Measurements from ENCODE around the gene SHKBP1.
"Not testable (repeated sequence)": the region's sequence is repeated elsewhere in the genome, so short reads cannot be mapped to it uniquely, and the experiment has no call there.

Gene SHKBP1

DNA sequence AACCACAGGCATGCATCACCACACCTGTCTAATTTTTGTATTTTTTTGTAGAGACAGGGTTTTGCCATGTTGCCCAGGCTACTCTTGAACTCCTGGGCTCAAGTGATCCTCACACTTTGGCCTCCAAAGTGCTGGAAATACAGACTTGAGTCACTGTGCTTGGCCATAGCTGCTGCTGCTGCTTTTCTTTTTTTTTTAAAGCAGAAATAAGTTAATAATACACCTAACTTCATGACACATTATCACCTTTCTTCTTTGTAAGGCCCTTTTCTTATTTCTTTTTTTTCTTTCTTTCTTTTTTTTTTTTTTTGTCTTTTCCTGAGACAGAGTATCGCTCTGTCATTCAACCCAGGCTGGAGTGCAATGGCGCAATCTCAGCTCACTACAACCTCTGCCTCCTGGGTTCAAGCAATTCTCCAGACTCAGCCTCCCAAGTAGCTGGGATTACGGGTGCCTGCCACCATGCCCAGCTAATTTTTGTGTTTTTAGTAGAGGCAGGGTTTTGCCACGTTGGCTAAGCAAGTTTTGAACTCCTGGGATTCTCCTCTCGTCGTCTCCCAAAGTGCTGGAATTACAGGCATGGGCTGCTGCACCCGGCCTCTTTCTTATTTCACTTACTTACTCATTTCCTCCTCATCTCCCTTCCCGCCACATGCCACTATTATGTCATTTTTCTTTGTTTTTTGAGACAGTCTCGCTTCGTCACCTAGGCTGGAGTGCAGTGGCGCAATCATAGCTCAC, 8.7 kb downstream of the SHKBP1 start:
- peak; percentile 3 to 21 for DNase-seq

DNA sequence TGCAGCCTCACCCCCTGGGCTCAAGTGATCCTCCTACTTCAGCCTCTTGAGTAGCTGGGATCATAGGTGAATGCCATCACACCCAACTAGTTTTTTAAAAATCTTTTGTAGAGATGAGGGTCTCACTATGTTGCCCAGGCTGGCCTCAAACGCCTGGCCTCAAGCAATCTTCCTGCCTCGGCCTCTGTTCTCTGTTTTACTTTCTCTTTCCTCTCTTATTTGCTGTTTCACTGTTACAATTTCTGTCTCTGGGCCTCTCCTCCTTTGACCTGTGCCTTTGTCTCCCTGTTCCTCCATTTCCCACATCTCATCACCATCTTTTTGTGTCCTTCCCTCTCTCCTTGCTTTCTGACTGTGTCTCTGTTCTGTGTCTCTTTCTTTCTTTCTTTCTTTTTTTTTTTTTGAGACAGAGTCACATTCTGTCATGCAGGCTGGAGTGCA, 9.3 kb downstream of the SHKBP1 start:
- DNase-seq = no peak

DNA sequence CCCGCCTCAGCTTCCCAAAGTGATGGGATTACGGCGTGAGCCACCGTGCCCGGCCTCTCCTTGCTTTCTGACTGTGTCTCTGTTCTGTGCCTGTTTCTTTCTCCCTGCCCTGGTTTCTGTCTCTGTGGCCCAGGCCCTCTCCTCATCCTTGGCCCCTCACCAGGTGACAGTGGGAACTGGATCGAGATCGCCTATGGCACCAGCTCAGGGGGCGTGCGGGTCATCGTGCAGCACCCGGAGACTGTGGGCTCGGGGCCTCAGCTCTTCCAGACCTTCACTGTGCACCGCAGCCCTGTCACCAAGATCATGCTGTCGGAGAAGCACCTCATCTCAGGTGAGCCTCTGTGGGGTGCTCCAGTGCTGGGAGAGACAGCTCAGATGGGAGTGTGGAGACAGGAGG, 9.9 kb downstream of the SHKBP1 start:
- no peak for DNase-seq

DNA sequence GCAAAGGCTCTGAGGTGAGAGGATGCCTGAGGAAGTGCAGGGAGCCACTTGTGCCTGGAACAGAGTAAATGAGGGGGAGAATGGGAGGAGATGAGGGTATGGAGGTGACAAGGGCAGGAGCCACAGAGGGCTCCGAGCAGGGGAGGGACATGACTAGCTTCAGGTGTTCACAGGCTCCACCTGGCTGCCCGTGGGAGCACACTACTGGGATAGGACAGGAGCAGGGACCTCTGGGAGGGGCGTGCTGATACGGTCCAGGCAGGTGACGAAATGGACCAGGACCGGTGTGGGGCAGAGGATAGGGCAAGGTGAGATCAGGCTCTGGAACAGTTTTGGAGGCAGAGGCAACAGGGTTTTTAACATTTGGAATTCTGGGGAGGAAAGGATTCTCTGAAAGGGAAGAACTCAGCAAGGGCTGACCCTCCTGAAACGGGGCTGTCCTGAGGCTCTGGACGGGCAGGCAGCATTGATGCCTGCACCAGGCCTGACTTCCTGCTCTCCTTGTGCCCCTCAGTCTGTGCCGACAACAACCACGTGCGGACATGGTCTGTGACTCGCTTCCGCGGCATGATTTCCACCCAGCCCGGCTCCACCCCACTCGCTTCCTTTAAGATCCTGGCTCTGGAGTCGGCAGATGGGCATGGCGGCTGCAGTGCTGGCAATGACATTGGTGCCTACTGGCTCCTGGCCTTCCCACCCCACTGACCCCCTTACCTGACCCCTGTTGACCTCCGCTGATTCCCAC, 11.6 kb downstream of the SHKBP1 start:
- DNase-seq = no peak

DNA sequence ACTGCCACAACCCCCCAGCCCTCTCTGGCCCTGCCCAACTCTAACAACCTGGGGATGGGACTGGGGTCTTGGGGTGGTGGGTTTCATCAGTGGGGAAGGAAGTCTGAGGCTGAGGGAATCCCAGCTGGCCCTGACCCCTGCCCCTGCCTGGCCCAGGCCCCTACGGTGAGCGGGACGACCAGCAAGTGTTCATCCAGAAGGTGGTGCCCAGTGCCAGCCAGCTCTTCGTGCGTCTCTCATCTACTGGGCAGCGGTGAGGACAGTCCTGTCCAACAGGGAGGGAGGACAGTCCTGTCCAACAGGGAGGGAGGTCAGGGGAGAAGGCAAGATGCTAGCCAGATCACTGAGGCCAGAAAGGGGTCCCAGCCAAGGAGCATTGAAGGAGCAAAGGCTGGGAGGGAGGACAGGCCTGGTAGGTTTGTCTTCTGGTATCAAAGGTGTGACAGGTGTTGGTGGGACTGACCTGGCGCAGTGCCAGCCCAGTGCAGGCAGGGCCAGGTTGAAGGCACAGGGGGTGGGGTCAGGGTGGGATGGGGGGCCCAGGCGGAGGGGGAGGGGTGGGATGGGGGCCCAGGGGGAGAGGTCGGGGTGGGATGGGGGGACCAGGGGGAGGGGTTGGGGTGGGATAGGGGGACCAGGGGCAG, 12.4 kb downstream of the SHKBP1 start:
- no peak for DNase-seq

DNA sequence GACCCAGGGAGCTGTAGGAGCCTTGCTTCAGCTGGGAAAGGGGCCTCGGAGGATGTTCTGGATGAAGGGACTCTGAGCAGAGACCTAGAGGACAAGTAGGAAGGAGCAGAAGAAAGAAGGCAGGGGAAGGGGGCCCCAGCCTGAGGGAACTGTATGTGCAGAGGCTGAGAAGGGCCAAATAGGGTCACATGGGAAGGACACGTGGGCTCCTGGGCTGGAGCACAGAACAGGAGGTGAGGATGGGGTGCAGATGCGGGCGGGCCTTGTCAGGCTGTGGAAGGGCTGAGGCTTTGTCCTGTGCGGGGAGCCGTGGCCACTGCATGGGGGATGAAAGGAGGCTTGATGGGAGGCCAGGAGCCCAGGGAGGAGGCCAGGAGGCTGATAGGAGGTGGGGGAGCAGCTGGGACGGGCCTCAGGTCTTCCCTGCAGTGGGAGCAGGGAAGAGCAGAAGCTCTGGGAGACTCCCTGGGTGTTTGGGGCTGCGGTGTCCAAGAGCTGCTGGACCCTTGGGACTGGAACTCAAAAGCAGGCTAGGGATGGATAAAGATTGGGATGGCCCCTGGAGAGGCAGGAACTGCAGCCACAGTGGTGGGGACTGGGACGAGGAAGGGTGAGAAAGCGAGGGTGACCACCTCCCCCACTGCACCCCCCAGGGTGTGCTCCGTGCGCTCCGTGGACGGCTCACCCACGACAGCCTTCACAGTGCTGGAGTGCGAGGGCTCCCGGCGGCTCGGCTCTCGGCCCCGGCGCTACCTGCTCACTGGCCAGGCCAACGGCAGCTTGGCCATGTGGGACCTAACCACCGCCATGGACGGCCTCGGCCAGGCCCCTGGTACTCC, 13.1 kb downstream of the SHKBP1 start:
- DNase-seq = no peak

DNA sequence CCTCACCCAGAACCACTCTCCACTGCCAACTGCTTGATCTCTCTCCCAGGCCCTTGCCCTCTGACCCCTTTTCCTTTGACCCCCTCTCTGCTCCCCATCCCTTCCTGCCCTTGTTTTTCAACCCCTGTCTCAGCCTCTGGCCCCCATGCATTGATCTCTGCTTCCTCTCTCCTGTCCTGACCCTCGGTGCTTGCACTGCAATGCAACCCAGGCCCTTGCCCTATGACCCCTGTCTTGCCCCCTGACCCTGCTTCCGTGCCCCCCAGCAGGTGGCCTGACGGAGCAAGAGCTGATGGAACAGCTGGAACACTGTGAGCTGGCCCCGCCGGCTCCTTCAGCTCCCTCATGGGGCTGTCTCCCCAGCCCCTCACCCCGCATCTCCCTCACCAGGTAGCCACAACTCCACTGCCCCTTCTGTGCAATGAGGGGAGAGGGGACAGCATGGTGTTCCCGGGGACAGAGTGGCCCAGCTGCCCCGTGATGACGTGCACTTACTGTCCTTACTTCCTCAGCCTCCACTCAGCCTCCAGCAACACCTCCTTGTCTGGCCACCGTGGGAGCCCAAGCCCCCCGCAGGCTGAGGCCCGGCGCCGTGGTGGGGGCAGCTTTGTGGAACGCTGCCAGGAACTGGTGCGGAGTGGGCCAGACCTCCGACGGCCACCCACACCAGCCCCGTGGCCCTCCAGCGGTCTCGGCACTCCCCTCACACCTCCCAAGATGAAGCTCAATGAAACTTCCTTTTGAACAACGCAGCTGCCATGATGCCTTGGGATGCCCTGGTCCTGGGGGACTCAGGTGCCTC, 14.0 kb downstream of the SHKBP1 start:
- DNase-seq = no peak

DNA sequence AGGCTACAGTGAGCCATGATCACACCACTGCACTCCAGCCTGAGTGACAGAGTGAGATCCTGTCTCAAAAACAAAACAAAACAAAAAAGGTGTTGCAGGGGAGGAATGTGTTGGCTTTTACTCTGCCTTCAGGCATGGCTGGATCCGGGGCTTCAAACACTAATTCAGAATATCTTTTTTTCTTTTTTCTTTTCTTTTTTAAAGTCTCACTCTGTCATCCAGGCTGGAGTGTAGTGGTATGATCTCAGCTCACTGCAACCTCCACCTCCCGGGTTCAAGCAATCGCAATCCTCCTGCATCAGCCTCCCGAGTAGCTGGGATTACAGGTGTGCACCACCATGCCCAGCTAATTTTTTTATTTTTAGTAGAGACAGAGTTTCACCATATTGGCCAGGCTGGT, 15.1 kb downstream of the SHKBP1 start:
- not testable (repeated sequence) for DNase-seq

DNA sequence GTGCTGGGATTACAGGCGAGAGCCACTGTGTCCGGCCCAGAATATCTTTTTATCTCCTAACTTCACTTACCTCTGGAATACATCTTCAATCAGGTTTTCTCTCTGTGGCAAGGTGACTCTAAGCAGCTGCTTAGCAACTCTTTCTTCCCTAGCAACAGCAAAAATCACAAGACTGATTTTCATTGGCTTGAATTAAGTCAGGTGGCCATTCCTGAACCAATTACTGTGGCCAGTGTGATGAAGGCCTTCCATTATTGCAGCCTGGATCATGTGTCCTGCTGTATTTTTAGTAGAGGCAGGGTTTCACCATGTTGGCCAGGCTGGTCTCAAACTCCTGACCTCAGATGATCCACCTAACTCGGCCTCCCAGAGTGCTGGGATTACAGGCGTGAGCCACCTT, 15.5 kb downstream of the SHKBP1 start:
- DNase-seq = no peak

DNA sequence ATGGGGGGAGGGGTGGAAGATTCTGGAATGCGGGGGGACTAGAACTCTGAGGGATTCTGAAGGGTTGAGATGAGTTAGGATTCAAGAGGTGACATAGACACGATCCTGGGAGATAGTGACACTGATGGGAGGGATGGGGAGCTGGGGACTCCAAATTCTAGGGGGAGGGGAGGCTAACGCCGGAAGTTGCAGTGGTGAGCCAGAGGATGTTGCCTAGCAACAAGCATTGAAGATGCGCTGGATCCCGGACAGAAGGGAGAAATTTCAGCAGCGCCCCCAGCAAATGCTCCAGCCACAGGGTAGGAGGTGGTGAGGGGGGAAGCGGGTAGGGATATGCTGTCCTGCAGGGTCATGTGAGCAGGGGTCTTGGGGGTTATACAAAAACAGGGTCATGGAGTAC, 17.6 kb downstream of the SHKBP1 start:
- DNase-seq = no peak

DNA sequence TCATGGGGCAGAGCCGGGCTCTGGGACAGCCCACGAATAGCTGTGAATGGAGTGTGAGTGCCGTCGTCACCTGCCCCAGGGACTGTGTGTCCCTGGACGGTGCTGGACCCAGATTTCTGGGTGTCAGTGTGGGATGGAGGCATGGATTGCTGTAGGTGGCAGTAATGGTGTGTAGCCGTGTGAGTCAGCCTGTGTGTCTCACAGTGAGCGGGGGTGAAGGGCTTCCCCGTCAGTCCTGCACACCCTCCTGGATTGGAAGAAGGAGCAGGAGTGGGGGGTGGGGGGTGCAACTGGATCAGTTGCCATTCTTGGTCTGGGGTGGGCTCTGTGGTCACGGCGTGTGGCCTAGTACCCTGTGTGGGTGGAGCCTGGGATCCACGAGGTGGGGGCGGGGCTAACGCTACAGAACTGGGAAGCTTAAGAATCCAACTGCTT, 18.0 kb downstream of the SHKBP1 start:
- DNase-seq = no peak

DNA sequence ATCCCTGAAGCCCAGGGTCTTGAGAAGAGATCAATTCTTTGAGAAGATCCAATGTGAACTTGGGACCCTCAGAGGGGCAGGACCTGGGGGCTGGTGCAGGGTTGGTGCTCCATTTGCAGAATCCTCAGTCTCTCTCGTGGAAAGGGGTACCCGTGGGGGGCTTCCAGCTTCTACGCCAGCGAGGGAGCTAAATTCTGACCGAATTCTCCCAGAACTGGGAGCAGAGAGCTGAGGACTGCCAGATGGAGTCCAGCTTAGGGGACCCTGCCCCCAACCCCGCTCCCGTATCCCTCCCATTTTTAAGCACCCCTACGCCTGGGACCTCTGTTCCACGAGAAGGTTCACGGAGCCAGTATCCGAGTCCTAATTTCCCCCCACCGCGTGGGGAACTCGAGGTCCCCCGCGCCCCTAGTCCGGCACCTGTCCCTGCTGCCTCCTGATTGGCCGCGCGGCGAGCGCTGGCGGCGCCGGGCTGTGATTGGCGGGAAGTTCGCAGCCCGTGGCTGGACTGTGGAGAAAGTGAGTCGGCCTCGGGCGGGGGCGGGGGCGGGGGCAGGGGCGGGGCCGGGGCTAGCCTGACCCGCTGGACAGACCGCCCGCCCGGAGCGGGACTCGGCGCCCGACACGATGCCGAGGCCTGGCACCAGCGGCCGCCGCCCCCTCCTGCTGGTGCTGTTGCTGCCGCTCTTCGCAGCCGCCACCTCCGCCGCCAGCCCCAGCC, 20.1 kb downstream of the SHKBP1 start:
- DNase-seq = no peak

DNA sequence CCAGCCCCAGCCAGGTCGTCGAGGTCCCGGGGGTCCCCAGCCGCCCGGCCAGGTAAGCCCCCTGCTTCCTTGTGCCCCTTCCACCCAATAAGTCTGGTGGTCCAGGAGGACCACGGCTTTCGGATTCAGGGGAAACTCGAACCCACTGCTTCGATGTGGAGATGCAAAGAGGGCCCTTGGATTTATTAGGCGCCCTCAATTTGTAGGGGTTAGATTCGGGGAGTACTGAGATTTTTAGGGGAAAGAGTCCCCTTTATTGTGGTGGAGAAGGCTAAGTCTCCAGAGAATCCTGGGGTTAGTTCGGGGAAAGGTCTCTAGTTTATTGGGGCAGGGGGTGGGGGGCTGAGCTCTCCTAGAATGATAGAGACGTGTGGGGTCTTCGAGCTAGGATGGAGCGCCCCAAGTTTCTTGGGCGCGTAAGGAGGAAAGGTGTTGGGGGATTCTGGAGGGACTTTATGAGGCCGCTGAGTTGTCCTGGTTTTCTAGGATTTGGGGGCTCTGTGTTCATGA, 20.7 kb downstream of the SHKBP1 start:
- no peak for DNase-seq

DNA sequence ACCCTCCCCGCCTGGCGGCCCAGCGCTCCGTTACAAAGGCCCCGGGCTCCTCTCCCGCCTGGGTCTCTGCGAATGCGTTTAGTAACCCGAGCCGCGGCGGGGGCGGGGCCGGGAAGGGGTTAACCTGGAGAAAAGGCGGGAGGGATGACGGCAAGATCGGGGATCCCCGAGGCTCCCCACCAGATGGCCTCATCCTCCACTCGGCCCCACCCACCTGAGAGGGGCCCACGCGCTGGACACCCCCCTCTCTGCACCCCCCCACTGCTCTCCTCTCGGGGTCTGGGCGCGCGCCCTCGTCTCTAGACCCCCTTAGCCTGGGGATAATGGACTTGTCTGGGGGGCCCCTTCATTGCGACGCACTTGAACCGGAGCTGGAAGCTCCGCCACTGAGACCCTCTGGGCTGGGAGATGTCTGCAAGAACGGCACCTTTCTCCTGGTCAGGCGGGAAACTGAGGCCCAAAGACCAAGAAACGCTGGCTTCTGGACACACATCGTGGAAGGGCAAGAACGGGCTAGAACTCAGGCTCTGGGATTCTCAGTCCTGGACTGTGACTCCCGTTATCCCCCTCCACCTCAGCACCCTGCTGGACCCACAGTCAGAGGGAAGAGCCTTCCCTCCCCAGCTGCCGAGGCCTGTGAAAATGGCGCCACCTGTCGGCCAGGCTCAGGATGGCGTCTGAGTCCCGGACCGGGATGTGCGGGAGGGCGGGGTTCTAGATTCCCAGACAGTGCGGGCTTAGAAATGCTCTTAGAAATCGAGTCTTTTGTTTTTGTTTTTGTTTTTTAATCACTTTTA, 21.6 kb downstream of the SHKBP1 start:
- peak; percentile 55 to 59 for DNase-seq

DNA sequence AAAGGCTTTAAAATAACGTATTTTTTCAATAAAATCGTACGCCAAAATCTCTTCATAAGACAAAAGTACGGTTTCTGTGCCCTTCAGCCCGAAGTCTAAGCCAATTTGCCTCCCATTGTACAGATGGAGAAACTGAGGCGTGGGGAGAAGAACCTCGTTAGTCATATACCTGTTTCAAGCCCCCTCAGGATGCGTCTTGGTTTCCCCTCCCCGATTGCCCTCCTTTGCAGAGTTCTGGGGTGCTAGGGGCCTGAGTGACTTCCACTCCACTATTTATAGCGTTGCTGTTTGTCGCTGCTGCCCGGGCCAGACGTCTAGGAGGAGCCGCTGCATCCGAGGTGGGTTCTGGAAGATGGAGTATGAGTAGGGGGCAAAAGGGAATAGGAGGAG, 22.2 kb downstream of the SHKBP1 start:
- no peak for DNase-seq

DNA sequence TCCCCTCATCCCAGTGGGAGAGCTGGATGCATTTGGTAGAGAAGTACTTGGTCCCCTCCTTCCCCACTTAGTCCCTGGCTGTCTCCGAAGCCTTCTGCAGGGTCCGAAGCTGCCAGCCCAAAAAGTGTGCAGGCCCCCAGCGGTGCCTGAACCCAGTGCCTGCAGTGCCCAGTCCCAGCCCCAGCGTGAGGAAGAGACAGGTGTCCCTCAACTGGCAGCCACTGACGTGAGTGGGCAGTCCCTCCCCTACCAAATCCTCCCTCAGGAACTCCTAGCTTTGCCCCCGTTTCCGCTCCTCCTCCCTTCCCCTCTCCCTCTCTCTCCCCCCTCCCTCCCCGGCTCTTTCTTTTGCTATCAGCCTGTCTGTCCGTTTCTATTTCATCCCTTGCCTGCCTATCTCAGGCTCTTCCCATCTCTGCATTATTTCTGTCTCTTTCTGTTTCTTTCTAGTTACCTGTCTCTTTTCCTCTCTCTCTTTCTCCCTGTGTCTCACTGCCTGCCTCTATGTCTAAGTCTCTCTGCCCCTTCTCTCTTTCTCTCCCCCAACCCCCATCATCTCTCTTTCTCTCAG, 22.7 kb downstream of the SHKBP1 start:
- no peak for DNase-seq

DNA sequence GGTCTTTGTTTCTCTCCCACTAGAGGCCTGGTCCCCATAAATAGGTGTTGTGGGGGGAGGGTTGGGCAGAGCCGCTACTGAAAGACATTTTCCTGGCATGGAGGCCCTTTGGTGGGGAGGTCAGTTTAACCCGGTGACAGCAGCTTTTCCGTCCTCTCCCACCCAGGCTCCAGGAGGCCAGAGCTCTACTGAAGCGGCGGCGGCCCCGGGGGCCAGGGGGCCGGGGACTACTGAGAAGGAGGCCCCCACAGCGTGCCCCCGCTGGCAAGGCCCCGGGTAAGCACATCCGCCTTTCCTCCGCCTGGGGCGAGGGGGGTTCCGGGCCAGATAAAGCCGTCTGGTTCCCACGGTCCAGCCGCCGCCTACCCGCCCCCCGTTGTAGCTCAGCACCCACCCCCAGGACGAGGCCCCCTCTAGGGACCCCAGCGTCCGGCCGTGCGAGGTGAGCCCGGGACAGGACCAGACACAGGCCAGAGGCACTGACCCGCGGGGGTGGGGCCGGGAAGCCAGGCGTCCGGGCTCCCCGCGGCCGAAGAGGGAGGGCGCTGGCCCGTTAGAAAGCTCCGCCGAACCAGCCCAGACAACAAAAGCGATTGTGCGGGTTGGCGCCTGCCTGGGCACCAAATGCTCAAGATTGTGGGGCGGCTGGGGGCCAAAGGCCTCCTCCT, 23.4 kb downstream of the SHKBP1 start:
- DNase-seq = no peak

DNA sequence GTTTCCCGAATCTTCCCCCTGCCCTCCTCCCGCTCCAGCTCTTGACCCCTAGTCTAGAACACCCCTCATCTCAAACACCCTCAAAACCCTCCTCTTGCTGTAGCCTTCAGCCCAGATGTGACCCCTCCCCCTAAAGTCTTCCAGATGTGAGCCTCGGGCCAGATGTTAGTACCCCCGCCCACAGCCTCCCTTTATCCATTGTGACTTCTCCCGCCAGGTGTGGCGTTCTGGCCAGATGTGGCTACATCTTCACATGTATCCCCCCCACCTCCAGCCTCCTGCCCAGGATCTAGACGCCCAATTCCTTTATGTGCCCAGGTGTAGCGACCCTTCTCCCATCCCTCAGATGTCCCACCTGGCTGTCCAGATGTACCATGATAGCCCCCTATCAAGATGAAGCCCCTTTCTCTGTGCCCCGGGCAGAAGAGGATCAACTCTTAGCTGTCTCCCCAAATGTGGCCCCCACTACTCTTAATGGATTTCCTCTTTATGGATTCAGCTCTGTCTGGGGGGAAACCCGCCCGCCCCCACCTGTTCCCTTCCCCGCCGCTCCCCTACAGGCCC, 24.0 kb downstream of the SHKBP1 start:
- no peak for DNase-seq
